Activated CD4-positive, alpha-beta T cell treated with anti-CD3 and anti-CD28 coated beads, Interleukin-2, amount 50 U/mL, for 24 hours (primary cell): ENCODE results near the gene UBR1.

Source experiments
- DNase-seq, 2 donors: peaks; one replicate each; pipeline ENCODE4 v3.0.0-alpha.2; 2020; ENCODE audit warnings: low read depth in 1 of 2, low spot score in 1 of 2

UBR1 gene

DNA sequence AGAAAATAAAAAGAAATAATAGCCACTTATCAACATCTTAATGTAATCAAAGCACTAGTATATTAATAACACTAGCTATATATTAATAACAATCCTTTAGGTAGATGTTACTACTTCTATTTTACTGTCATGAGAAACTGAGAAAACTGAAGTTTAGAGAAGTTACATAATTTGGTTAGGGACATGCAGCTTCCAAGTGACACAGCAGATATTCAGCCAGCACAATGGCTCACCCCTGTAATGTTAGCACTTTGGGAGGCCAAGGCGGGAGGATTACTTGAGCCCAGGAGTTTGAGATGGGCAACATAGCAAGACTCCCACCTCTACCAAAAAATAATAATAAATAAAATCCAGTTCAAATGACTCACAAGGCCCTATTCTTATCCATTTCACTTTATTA lies 1.9 kb upstream of the UBR1 start:
- no peak for DNase-seq

DNA sequence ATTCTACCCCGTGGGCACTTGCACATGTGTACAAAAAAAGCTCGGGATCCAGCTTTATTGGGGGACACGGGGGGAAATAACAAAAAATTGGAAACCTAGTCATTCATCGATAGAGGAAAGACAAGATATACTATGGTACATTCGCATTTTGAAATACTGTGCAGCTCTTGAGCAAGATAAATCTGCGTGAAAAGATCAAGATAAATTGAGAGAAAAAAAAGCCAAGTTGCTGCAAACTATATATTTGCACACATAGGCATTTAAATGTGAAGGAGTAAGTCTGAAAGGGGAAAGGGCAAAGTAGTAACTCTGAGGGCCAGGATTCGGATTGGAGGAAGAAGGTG lies 620 bp upstream of the UBR1 start:
- DNase-seq = no peak

DNA sequence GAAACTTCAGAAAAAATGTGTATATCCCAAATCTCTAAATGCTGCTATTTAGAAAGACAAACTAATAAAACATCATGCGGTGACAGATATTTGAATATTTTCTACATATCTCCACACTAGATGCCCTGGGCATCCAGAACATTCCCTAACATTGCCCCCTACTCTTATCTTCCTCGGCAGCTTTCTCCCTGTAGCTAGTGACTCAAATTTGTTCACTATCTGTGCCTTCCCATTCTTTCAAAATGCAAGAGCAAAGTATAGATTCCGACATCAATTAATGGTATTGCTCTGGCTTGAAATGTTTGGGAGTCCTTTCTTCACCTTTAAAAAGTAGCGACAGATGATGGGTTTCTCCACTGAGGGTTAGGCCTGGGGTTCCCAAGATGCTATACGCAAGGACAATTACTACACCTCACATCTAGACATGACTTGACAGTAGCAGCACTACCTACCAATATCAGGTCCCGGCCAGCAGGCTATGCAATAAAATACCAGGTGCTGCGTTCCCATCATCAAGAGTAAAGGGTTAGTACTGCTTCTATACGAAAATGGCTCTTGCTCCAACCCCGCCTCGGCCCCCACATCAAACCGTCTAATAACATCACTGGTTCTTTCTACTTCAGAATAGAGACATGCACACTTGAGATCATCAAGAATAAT lies 631 bp downstream of the UBR1 start:
- peak; percentile 2 to 7 for DNase-seq

DNA sequence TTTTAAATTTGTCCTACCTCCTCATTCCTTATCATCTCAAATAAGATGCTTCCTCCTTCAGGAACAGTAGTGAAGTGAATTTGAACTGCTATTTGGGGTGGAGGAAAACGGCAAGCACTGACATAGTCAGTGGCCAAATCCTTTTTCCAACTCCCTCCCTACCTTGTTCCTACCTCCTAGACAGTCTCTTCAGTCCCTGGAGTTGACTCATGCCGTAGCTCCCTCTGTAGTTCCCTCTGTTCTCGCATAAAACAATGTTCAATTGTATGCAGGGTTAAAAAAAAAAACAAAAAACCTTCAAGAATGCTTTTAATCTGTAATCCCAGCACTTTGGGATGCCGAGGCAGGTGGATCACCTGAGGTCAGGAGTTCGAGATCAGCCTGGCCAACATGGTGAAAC lies 1.4 kb downstream of the UBR1 start:
- DNase-seq = no peak

DNA sequence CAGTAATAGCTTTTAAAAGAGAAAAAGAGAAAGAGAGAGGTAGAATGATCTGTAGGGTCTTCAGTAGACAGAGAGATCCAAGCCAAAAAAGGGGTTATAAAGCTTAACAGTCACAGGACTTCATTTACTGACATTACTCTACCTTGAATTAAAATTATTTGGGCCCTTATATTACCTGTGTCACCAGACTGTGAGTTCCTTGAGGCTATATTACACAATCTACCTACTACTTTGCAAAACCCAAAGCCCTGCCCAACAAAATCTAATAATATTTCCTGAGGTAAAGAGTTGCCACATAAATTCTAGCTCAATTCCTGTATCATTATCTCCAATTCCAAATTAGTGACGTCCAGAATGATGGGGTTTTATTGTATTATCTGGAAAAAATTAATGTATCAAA lies 1.9 kb downstream of the UBR1 start:
- no peak for DNase-seq

DNA sequence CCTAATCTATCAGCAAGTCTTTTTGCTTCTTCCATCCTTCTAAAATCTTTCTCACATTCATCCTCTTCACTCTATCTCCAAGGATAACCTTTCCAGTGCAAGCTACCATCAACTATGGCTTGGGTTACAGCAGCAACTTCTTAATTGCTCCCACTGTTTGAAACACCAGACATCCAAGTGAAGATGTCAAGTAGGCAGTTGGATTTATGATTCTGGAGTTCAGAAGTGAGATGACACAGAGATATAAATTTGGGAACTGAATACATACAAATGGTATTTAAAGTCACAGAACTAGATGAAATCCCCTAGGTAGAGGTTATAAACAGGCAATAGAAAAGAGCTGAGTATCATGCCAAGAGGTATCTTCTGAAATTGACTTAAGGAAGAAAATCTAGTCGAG lies 3.7 kb downstream of the UBR1 start:
- no peak for DNase-seq

DNA sequence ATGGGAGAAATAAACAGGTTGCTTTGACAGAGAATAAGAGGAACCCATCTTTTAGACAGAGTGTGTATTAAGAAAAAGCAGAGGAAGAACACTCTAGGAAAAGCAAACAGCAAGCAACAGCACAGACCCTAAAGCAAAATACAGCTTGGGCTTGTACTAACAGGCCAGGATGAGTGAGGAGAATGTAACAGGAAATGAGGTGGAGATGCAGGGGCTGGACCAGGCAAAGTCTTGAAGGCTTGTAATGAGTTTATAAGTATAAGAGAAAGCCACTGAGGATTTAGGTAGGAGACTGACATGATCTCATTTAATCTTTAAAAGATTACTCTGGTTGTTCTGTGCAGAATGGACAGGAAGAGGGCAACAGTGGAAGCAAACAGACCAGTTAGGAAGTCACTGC lies 4.9 kb downstream of the UBR1 start:
- DNase-seq = no peak

DNA sequence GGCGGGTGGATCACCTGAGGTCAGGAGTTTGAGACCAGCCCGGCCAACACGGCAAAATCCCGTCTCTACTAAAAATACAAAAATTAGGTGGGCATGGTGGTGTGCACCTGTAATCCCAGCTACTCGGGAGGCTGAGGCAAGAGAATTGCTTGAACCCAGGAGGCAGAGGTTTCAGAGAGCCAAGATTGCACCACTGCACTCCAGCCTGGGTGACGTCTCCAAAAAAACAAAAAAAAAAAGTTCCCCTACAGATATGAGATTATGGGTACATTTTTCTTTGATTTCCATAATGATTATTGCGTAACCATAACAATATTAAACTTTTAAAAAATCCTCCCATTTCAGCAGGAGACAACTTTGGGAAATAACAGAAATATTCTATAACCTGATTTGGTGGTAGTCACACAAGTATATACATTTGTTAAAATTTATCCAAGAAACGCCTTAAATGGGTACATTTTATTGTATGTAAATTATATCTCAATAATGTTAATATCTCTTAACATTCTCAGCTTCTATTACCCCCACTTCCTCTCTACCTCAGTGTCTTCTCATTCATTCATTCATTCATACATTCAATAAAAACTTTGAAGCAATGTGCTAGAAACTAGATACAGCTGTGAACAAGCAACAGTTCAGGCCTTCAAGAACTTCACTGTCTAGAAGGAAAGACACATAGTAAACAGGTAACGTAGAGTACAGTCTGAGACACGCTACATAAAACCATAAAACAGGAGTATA lies 6.6 kb downstream of the UBR1 start:
- no peak for DNase-seq

DNA sequence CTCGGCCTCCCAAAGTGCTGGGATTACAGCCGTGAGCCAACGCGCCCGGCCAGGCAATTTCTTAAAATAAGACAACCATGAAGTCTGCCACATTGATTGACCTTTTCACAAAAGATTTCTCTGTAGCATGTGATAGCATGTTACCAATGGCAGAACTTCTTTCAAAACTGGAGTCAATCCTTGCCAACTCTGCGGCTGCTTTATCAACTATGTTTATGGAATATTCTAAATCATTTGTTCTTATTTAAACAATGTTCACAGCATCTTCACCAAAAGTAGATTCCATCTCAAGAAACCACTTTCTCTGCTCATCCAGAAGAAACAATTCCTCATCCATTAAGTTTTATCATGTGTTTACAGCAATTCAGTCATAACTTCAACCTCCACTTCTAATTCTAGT lies 9.4 kb downstream of the UBR1 start:
- DNase-seq = no peak

DNA sequence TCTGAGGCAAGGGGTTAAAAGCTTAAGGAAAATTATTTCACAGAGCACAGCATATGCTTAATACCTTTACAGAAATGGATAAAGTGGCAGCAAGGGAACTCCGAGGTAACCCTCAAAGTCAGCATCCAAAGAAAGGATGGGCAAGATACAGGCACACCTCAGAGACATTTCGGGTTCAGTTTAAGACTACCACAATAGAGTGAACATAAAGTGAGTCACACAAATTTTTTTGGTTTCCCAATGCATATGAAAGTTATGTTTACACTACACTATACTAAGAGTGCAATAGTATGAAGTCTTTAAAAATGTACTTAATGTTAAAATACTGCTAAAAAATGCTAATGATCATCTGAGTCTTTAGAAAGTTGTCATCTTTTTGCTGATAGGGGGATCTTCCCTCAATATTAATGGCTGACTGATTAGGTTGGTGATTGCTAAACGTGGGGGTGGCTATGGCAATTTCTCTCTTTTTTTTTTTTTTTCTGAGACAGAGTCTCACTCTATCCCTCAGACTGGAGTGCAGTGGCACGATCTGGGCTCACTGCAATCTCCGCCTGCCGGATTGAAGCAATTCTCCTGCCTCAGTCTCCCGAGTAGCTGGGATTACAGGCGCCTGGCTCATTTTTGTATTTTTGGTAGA lies 10.0 kb downstream of the UBR1 start:
- no peak for DNase-seq

DNA sequence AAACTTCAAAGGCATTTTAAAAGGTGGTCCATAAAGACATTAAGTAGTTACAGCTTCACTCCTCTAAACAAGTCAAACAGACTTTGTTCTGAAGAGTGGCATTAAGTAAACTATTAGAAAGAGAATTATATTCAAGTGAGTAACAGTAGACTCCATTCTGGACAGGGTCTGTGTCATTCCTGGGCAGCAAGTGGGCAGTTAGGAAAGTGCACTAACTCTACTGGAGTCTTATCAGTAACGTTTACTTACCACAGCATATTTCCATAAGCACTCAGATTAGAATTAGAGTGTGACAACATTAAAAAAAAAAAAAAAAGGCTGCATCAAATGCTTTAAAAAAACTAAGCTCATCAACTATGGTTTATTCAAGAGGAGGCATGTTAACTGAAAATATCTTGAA lies 10.6 kb downstream of the UBR1 start:
- no peak for DNase-seq

DNA sequence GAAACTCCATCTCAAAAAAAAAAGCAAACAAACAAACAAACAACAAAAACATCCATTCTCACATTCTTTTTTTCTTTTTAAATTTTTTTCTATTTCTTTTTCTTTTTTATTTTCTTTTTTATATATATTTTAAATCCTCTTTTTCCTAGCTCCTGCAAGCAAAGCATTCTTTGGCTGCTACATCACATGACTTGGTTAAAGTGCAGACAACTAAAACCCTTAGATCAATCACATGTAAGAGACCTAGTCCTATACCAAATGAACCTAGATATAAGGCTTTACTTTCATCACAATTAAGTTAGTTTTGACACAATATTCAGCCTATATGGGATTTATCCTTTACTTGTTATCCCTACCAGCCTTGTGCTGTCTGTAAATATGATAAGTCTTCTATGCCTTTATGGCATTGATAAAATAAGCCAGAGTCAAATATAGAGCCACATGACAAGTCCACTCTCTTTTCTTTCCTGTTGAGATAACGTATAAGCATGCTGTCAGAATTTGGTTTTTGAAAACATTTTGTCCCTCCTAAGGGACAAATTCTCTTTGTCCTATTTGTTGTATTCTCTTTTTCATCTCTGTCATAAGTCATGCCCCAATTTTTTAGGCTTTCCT lies 11.3 kb downstream of the UBR1 start:
- DNase-seq = no peak

DNA sequence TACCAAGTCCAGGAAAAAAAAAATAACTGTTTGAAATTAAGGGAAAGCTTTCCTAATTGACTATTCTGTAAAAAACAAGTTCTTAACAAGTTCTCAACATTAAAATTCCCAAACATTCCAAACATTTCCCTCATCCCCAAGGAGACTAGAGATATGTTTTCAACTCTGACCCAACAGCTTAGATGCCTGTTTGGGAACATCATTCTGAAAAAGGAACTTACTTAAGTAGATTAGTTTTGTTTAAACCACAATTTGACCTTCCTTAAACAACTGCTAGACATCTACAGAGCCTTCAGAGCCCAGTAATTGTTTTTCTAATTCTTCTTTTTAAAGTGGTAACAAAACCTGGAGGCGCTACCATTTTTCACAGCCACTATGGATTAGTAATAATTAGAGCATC lies 12.8 kb downstream of the UBR1 start:
- no peak for DNase-seq

DNA sequence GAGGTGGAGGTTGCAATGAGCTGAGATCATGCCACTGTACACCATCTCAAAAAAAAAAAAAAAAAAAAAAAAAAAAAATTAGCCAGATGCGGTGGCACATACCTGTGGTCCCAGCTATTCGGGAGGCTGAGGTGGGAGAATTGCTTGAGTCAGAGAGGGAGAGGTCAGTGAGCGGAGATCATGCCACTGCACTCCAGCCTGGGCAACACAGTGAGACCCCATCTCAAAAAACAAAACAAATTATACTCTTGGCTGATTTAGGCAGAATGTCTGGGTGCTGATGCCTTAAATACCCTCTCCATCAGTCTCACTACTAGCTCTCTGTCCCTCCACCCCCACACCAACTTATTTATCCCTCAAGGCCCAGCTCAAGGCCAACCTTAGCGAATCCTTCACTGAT lies 14.0 kb downstream of the UBR1 start:
- no peak for DNase-seq

DNA sequence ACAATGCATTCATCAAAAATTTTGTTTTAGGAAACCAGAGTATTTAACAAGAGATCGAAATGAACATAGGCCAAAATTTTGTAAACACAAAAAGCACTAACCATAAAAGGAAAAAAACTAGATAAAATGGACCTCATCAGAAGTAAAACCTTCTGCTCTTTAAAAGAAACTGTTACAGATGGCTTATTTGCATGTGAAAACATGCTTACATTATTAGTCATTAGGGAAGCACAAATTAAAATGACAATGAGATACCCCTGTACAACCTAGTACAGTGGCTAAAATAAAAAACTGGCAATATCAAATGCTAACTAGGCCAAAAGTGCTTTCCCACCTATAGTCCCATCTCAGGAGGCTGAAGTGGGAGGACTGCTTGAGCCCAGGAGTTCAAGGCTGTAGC lies 19.3 kb downstream of the UBR1 start:
- no peak for DNase-seq

DNA sequence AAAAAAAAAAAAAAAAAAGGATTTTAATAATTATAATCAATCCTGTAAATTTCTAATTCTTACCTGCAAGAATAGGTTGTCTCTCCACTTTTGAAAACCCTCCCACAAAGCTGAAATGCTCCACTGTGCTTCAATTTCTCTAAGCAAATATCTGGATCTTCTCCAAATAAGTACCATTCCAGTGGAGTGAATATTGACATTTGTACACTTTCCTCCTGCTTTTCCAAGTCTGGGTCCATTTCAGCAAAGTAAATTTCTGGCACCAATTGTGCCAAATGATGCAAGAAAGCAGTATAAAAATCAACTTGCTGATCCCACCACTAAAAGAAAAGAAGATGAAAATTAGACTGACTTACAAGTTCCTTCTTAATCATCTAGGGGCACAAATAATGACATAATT lies 19.9 kb downstream of the UBR1 start:
- no peak for DNase-seq

DNA sequence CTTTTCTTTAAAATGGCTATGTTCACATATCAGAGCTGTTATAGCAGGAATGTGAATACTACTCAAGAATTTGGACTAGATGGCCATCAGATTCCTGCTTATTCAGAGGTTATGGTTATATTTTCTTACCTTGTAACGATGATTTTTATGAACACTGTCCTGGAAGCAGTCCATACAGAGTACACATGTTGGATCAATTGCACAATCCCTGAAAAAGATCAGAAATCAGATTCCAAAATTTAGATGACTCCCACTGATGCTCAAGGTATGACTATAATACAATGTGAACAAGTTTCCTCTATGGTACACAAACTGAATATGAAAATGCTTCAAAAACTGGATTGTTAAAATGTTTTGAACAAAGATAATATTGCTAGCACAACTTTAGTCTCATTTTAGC lies 23.3 kb downstream of the UBR1 start:
- DNase-seq = no peak

DNA sequence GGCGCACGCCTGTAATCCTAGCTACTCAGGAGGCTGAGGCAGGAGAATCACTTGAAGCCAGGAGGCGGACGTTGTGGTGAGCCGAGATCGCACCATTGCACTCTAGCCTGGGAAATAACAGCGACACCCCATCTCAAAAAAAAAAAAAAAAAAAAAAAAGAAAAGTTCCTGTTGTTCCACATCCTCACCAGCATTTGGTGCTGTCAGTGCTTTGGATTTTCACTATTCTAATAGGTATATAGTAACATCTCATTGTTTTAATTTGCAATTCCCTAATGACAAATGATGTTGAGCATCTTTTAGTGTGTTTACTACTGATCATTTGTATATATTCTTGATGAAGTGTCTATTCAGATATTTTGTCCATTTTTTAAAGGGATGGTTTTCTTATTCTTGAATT lies 24.6 kb downstream of the UBR1 start:
- no peak for DNase-seq

DNA sequence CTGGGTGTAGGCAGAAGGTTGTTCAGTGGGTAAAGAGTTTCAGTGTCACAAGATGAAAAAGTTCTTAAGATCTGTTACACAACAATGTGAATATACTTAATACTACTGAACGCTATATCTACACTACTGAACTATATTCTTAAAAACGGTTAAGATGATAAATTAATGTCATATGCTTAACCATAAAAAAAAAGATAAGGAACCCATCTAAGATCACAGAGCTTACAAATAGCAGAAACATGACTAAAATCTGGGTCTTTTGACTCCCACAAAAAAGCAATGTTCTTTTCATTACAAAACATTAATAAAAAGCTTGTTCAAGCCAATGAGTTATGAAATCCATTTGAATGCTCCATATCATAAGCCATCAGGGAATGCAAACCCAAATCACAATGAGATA lies 34.4 kb downstream of the UBR1 start:
- no peak for DNase-seq

DNA sequence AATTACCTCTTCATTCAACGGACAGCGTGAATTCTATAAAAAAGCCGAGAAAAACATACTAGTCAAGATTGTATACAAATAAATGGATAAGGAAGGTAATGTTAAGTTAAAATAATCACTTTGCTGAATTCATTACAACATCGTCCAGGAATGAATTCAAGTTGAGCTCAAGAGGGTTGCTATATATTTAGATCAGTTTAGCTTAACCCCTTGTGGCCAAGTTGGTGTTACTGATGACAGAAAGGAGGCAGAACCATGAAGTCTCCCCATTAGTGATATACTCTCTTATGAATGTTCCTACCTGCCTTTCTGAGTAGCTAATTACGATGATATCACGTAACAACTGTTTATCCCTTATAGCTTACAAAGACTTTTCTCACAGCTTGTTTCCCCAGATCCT lies 34.9 kb downstream of the UBR1 start:
- no peak for DNase-seq

DNA sequence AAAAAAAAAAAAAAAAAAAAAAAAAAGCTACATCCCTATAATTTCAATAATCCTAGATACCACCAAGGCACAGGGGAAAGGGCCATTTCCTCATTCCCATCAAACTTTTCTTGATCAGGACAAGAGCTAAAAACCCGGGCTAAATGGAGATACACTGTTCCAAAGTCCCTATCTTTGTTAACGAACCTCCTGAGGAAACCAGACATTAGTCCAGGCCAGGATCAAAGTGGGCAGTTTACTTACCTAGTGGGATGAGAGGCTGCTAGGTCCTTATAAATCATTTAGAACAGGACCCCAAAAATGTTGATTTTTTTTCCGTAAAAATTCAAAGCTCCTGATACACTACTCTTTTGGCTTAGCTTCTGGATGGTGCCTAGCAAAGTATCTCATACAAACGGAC lies 35.6 kb downstream of the UBR1 start:
- DNase-seq = no peak

DNA sequence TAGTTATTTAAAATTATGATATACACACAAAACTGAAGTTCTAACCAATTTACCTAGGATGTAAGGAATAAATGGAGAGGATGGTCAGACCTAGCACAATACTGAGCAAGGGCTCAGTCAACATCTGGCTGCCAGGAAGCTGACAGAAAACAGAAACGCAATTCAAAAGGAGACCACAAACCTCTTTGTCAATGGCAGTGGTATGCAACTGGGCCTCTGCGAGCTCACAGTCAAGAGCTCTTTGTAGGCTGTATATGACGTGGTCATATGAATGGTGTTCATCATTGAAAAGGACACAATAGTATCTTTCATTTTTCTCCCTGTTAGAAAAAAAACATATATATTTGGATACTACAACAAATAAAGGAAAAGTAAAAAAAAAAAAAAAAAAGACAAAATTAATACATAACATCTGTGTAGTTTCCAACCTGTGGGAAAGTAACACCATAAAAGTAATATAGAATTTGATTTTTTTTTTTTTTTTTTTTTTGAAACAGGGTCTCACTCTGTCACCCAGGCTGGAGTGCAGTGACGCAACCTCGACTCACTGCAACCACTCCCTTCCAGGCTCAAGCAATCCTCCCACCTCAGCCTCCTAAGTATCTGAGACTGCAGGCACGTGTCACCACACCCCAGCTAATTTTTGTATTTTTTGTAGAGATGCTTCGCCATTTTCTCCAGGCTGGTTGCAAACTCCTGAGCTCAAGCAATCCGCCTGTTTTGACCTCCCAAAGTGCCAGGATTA lies 37.9 kb downstream of the UBR1 start:
- DNase-seq = no peak
